DMS114 treated with DMSO at 0.1 percent for 48 hours (cell line): ENCODE data around the gene C22orf23.

Experiments used
- DNase-seq: peaks from one replicate; lab custom pipeline; 2025; ENCODE audit not compliant: unreplicated experiment; lab: John Stamatoyannopoulos, UW

Gene C22orf23

GRCh38 chr22:37926771-37927636 lies 26.4 kb downstream of the C22orf23 start:
- DNase-seq = no peak

GRCh38 chr22:37926358-37926757 lies 27.0 kb downstream of the C22orf23 start:
- DNase-seq = no peak

- DNase-seq = no peak
Observed at GRCh38 chr22:37925767-37926166, 27.6 kb downstream of the C22orf23 start.

- no peak for DNase-seq
Observed at GRCh38 chr22:37925330-37925729, 28.1 kb downstream of the C22orf23 start.

GRCh38 chr22:37924386-37925065 lies 28.9 kb downstream of the C22orf23 start:
- no peak for DNase-seq

GRCh38 chr22:37923927-37924326 lies 29.5 kb downstream of the C22orf23 start:
- DNase-seq = no peak

GRCh38 chr22:37922191-37922590 lies 31.2 kb downstream of the C22orf23 start:
- no peak for DNase-seq

- no peak for DNase-seq
Observed at GRCh38 chr22:37920126-37920525, 33.3 kb downstream of the C22orf23 start.

- no peak for DNase-seq
Observed at GRCh38 chr22:37918580-37919270, 34.7 kb downstream of the C22orf23 start.

- DNase-seq = no peak
Observed at GRCh38 chr22:37917874-37918548, 35.4 kb downstream of the C22orf23 start.

GRCh38 chr22:37916311-37916710 lies 37.1 kb downstream of the C22orf23 start:
- no peak for DNase-seq

GRCh38 chr22:37913233-37913721 lies 40.1 kb downstream of the C22orf23 start:
- DNase-seq = no peak

GRCh38 chr22:37912171-37912570 lies 41.2 kb downstream of the C22orf23 start:
- no peak for DNase-seq

- no peak for DNase-seq
Observed at GRCh38 chr22:37911697-37912096, 41.7 kb downstream of the C22orf23 start.

- DNase-seq = no peak
Observed at GRCh38 chr22:37910890-37911672, 42.3 kb downstream of the C22orf23 start.

GRCh38 chr22:37909766-37910165 lies 43.6 kb downstream of the C22orf23 start:
- DNase-seq = no peak

- no peak for DNase-seq
Observed at GRCh38 chr22:37907036-37907954, 46.1 kb downstream of the C22orf23 start.

GRCh38 chr22:37906364-37907008 lies 46.9 kb downstream of the C22orf23 start:
- no peak for DNase-seq
